Small intestine (tissue), 7 donors: ENCODE data around the gene MTA3. TPM values are rescaled to one million over a fixed set of nuclear protein-coding genes. Genes with fewer than 3 reads are reported as not detected.

Experiments used
- DNase-seq, 2 donors: peaks; one replicate each; pipeline versions ENCODE4 v3.0.0 to v3.0.0-alpha.2; 2013
- FAIRE-seq: peaks from 2 replicates; lab custom pipeline; 2012; peaks lifted over from hg19 to GRCh38; lab: Jason Lieb, UNC
- H3K27ac ChIP-seq, 3 donors: one replicate each; pipeline ENCODE4 v1.5.1; 2013; ENCODE audit warnings: low read length in 2 of 3, mild to moderate bottlenecking in 2 of 3, control low read depth in 1 of 3, inconsistent platforms in 1 of 3, low read depth in 1 of 3, moderate library complexity in 1 of 3
- H3K27me3 ChIP-seq, 3 donors: one replicate each; pipeline ENCODE4 v1.6.1; 2013; ENCODE audit warnings: low read length in 3 of 3, inconsistent platforms in 1 of 3; ENCODE audit not compliant: control insufficient read depth in 3 of 3, insufficient read depth in 3 of 3
- H3K36me3 ChIP-seq, 3 donors: one replicate each; pipeline ENCODE4 v1.6.1; 2013; ENCODE audit warnings: low read length in 3 of 3, inconsistent platforms in 1 of 3, low read depth in 1 of 3, mild to moderate bottlenecking in 1 of 3, moderate library complexity in 1 of 3; ENCODE audit not compliant: control insufficient read depth in 3 of 3, insufficient read depth in 2 of 3
- H3K4me1 ChIP-seq, 3 donors: one replicate each; pipeline ENCODE4 v1.6.1; 2013; ENCODE audit warnings: low read length in 2 of 3, inconsistent platforms in 1 of 3, low read depth in 1 of 3, mild to moderate bottlenecking in 1 of 3, moderate library complexity in 1 of 3; ENCODE audit not compliant: control insufficient read depth in 3 of 3, insufficient read depth in 2 of 3
- H3K4me3 ChIP-seq, 3 donors: one replicate each; pipeline ENCODE4 v1.5.1; 2013; ENCODE audit warnings: low read length in 3 of 3, control low read depth in 1 of 3, inconsistent platforms in 1 of 3, low read depth in 1 of 3, mild to moderate bottlenecking in 1 of 3, moderate library complexity in 1 of 3
- H3K9me3 ChIP-seq, 2 donors: one replicate each; pipeline ENCODE4 v1.6.1; 2013; ENCODE audit warnings: low read depth in 1 of 2, low read length in 1 of 2; ENCODE audit not compliant: control insufficient read depth in 2 of 2, insufficient read depth in 1 of 2
- WGBS, 3 donors: extraction: QIAGEN DNeasy Blood & Tissue Kit; methylation state at CpG; one replicate each; pipeline ENCODE4 v1.1.7; 2013; 5-methylcytosine and 5-hydroxymethylcytosine counted together
- polyA plus RNA-seq, 4 donors: library from polyadenylated mRNA; stranded (reverse) in 3 of 4; unstranded in 1 of 4; fragments of 200-250 nt in 3 of 4; fragments of 120-200 nt in 1 of 4; gene quantifications; one replicate each; pipeline versions ENCODE4 v1.2.1 to v1.2.3, GENCODE V29; 2013
- donor health status: healthy with polysubstance abuse.
- donor health status: control.
- donor health status: control.
- donor health status: Bipolar disorder and iron deficiency.
- donor health status: healthy.

Gene MTA3
- polyA plus RNA-seq, 4 donors: 16.6 to 41.1 (median 27.3) TPM

- 57 to 58% (median 57%) methylated on average over 3 of the region's 3 CpGs for WGBS, 3 donors
- FAIRE-seq: no peak
Observed at GRCh38 chr2:42804338-42804737, 235.9 kb downstream of the MTA3 start.

DNA sequence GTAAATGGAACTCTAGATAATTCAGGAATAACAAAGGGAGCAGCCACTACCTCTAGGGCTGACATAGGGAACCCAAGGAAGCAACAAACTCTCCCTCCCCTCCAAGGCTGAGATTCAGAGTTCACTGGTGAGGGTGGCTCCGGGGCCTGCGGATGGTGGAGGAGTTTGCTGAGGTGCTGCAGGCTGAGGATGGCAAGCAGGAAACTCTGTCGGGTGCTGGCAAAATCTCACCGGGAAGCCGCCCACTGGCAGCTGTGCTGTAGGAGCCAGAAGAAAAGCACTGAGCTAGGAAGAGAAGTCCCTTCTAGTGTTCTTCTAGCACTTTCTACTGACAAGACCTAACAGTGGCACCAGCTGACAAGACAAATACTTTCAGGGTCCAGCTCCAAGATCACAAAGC, 236.5 kb downstream of the MTA3 start:
- no peaks in the 10 kb centered on the region for H3K9me3 ChIP-seq
- H3K27me3 ChIP-seq: no peaks in the 10 kb centered on the region
- DNase-seq (no peak), FAIRE-seq (no peak)
- no peak overlapping the region for H3K4me3 ChIP-seq
- H3K36me3 ChIP-seq: no peaks in the 10 kb centered on the region
- H3K4me1 ChIP-seq: peaks cover 0 to 3% (median 0%) of the 10 kb centered on the region in 3 donors
- 75 to 79% (median 76%) methylated on average over 5 of the region's 5 CpGs for WGBS, 3 donors
- no peak overlapping the region for H3K27ac ChIP-seq

More at GRCh38 chr2:42804338-42804737, 235.9 kb downstream of the MTA3 start:
- no peaks in the 10 kb centered on the region for H3K36me3 ChIP-seq
- no peak overlapping the region for H3K4me3 ChIP-seq
- H3K9me3 ChIP-seq: no peaks in the 10 kb centered on the region
- DNase-seq: no peak
- H3K27ac ChIP-seq: no peak overlapping the region
- peaks cover 0 to 3% (median 0%) of the 10 kb centered on the region in 3 donors for H3K4me1 ChIP-seq
- H3K27me3 ChIP-seq: no peaks in the 10 kb centered on the region

Other genes starting within 250 kb of the MTA3 start
- gene COX7A2L, start 207.4 kb upstream of the MTA3 start, polyA plus RNA-seq: 100 to 1,000 TPM; 144 to 337 (median 173) TPM
- under 1 TPM in 2 of 4 donors, not detected in 2; 0.03 to 0.15 TPM for gene KCNG3, start 74.7 kb upstream of the MTA3 start, polyA plus RNA-seq
- 10 to 100 TPM in 3 of 4 donors, 1 to 10 TPM in 1; 6.4 to 40.3 (median 12.6) TPM for gene OXER1, start 195.5 kb downstream of the MTA3 start, polyA plus RNA-seq
- gene HAAO, start 224.0 kb downstream of the MTA3 start, polyA plus RNA-seq: 100 to 1,000 TPM in 1 of 4 donors, 10 to 100 TPM in 3; 23.8 to 147 (median 44.8) TPM